HepG2 (cell line): Measurements from ENCODE around the gene CRIM1. TPM values are rescaled to one million over a fixed set of nuclear protein-coding genes. Genes with fewer than 3 reads are reported as not detected.

Source experiments
- ATRX ChIP-seq: sonication (generic); formaldehyde crosslinking; IDR thresholded peaks from 2 replicates; pipeline ENCODE4 v1.4.0; 2020; ENCODE audit warnings: missing genetic modification reagents, borderline replicate concordance
- DMAP1 ChIP-seq: IDR thresholded peaks from 2 replicates; pipeline ENCODE4 v1.6.1; 2016
- EHMT2 ChIP-seq: fragments of 200-600 bp; sonication (generic); IDR thresholded peaks from 2 replicates; pipeline ENCODE4 v1.7.0; 2017; ENCODE audit warnings: antibody characterized with exemption, low read depth, low read length, borderline replicate concordance
- ETV5 ChIP-seq: IDR thresholded peaks from 2 replicates; pipeline ENCODE4 v1.6.1; 2018; ENCODE audit warnings: missing biosample characterization, missing genetic modification reagents, inconsistent platforms, borderline replicate concordance
- HOXD1 ChIP-seq: sonication (generic); formaldehyde crosslinking; IDR thresholded peaks from 2 replicates; pipeline ENCODE4 v1.5.0; 2020; ENCODE audit warnings: missing genetic modification reagents
- NFE2L2 ChIP-seq: fragments of 150-350 bp; IDR thresholded peaks from 2 replicates; pipeline ENCODE4 v1.6.1; 2014; ENCODE audit warnings: low read length
- RXRA ChIP-seq: sonication (generic); formaldehyde crosslinking; IDR thresholded peaks from 2 replicates; pipeline ENCODE4 v1.5.1; 2020; ENCODE audit warnings: missing genetic modification reagents
- TAF1 ChIP-seq: sonication (generic); formaldehyde crosslinking; IDR thresholded peaks from 2 replicates; pipeline ENCODE4 v1.4.0; 2020; ENCODE audit warnings: missing genetic modification reagents
- ZFAT ChIP-seq: sonication (generic); formaldehyde crosslinking; conservative IDR thresholded peaks from 2 replicates; pipeline ENCODE4 v1.8.1; 2023; ENCODE audit warnings: missing genetic modification reagents, inconsistent platforms
- ZMYM4 ChIP-seq: sonication (generic); formaldehyde crosslinking; IDR thresholded peaks from 2 replicates; pipeline ENCODE4 v1.8.1; 2023; ENCODE audit warnings: mild to moderate bottlenecking, missing genetic modification reagents
- ZNF350 ChIP-seq: sonication (generic); formaldehyde crosslinking; IDR thresholded peaks from 2 replicates; pipeline ENCODE4 v1.4.0; 2020; ENCODE audit warnings: mild to moderate bottlenecking, low read depth, missing genetic modification reagents, borderline replicate concordance
- ZNF44 ChIP-seq: sonication (generic); formaldehyde crosslinking; IDR thresholded peaks from 2 replicates; pipeline ENCODE4 v1.5.1; 2020; ENCODE audit warnings: mild to moderate bottlenecking, missing genetic modification reagents
- ZNF543 ChIP-seq: sonication (generic); formaldehyde crosslinking; IDR thresholded peaks from 2 replicates; pipeline ENCODE4 v1.4.0; 2020; ENCODE audit warnings: mild to moderate bottlenecking, missing genetic modification reagents
- ZNF552 ChIP-seq: sonication (generic); formaldehyde crosslinking; IDR thresholded peaks from 2 replicates; pipeline ENCODE4 v1.9.0; 2022; ENCODE audit warnings: missing genetic modification reagents, mild to moderate bottlenecking, borderline replicate concordance
- ZNF567 ChIP-seq: sonication (generic); formaldehyde crosslinking; IDR thresholded peaks from 2 replicates; pipeline ENCODE4 v1.8.1; 2023; ENCODE audit warnings: mild to moderate bottlenecking, missing genetic modification reagents, borderline replicate concordance
- ZNF574 ChIP-seq: sonication (generic); formaldehyde crosslinking; IDR thresholded peaks from 2 replicates; pipeline ENCODE4 v1.4.0; 2020; ENCODE audit warnings: missing genetic modification reagents
- ZNF598 ChIP-seq: sonication (generic); formaldehyde crosslinking; IDR thresholded peaks from 2 replicates; pipeline ENCODE4 v1.5.1; 2020; ENCODE audit warnings: mild to moderate bottlenecking, missing genetic modification reagents, borderline replicate concordance
- ZNF780A ChIP-seq: sonication (generic); formaldehyde crosslinking; IDR thresholded peaks from 2 replicates; pipeline ENCODE4 v1.8.0; 2022; ENCODE audit warnings: mild to moderate bottlenecking, missing genetic modification reagents, moderate library complexity
- ZNF83 ChIP-seq: sonication (generic); formaldehyde crosslinking; IDR thresholded peaks from 2 replicates; pipeline ENCODE4 v1.4.0; 2020; ENCODE audit warnings: missing genetic modification reagents, mild to moderate bottlenecking, borderline replicate concordance
- ZSCAN30 ChIP-seq: sonication (generic); formaldehyde crosslinking; IDR thresholded peaks from 2 replicates; pipeline ENCODE4 v1.5.0; 2020; ENCODE audit warnings: mild to moderate bottlenecking, missing genetic modification reagents
- ZUFSP ChIP-seq: sonication (generic); formaldehyde crosslinking; IDR thresholded peaks from 2 replicates; pipeline ENCODE4 v1.9.0; 2021; ENCODE audit warnings: missing genetic modification reagents, mild to moderate bottlenecking, borderline replicate concordance
- polyA plus RNA-seq, 8 experiments: library from polyadenylated mRNA; depleted of rRNA in 3 of 8; stranded (reverse) in 7 of 8; unstranded in 1 of 8; fragments of >200 nt; fragmentation: Illumina TruSeq in 4 of 8; extraction: Trizol in 4 of 8; gene quantifications; 2 replicates each; pipeline versions ENCODE4 v1.2.1 to v1.2.3, GENCODE V29; 2011 to 2016; ENCODE audit warnings: low read depth in 4 of 8, missing spikeins in 1 of 8, mixed read lengths in 1 of 8; ENCODE audit not compliant: insufficient read depth in 1 of 8
- total RNA-seq, 5 experiments: library from RNA; depleted of rRNA; stranded (reverse); fragments of >200 nt; fragmentation: Illumina TruSeq; extraction: Trizol; gene quantifications; 2 replicates each; pipeline ENCODE4 v1.2.3, GENCODE V29; 2016; ENCODE audit warnings: low read depth in 1 of 5
- TF ChIP-seq, protein P1 (sequence below): sonication (generic); formaldehyde crosslinking; IDR thresholded peaks from 2 replicates; pipeline ENCODE4 v1.4.0; 2020; ENCODE audit warnings: mild to moderate bottlenecking, missing genetic modification reagents
- TF ChIP-seq, protein P2 (sequence below): sonication (generic); formaldehyde crosslinking; IDR thresholded peaks from 2 replicates; pipeline ENCODE4 v1.4.0; 2020; ENCODE audit warnings: missing genetic modification reagents

The CRIM1 gene
- total and polyA plus RNA-seq, 2 of the 13 experiments (the other 11 are each of a cell fraction or from before 2014, with no cell fraction given): 39.1 to 69.9 TPM

- TF ChIP-seq TAF1 (peak; percentile 73), ZNF574 (CRISPR knock-in tag) (peak; percentile 74; the same call in 1 of the 2 replicates), ATRX (no peak), NFE2L2 (no peak), ZUFSP (CRISPR knock-in tag) (no peak), ZNF552 (CRISPR knock-in tag) (no peak), RXRA (CRISPR knock-in tag) (peak; percentile 65), ZMYM4 (peak; percentile 46), ZNF83 (no peak), ZSCAN30 (no peak), ZNF598 (CRISPR knock-in tag) (peak; percentile 86; the same call in 1 of the 2 replicates), ZNF543 (CRISPR knock-in tag) (peak; percentile 71; the same call in 1 of the 2 replicates), ZNF44 (CRISPR knock-in tag) (0 out of 2 replicates have a peak, but pooled peaks have one; percentile 38), DMAP1 (CRISPR knock-in tag) (peak; percentile 62; the same call in 1 of the 2 replicates), ZNF350 (CRISPR knock-in tag) (peak; percentile 46; the same call in 1 of the 2 replicates), ZFAT (CRISPR knock-in tag) (no peak), ZNF567 (0 out of 2 replicates have a peak, but pooled peaks have one; percentile 31), ZNF780A (no peak), HOXD1 (no peak), EHMT2 (no peak), ETV5 (CRISPR knock-in tag) (peak; percentile 78)
- TF ChIP-seq, protein P1, sequence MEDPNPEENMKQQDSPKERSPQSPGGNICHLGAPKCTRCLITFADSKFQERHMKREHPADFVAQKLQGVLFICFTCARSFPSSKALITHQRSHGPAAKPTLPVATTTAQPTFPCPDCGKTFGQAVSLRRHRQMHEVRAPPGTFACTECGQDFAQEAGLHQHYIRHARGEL (CRISPR knock-in tag): peak; percentile 87
- TF ChIP-seq, protein P2, sequence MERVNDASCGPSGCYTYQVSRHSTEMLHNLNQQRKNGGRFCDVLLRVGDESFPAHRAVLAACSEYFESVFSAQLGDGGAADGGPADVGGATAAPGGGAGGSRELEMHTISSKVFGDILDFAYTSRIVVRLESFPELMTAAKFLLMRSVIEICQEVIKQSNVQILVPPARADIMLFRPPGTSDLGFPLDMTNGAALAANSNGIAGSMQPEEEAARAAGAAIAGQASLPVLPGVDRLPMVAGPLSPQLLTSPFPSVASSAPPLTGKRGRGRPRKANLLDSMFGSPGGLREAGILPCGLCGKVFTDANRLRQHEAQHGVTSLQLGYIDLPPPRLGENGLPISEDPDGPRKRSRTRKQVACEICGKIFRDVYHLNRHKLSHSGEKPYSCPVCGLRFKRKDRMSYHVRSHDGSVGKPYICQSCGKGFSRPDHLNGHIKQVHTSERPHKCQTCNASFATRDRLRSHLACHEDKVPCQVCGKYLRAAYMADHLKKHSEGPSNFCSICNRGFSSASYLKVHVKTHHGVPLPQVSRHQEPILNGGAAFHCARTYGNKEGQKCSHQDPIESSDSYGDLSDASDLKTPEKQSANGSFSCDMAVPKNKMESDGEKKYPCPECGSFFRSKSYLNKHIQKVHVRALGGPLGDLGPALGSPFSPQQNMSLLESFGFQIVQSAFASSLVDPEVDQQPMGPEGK (CRISPR knock-in tag): peak; percentile 74
Observed at GRCh38 chr2:36597532-36598377, 242.2 kb downstream of the CRIM1 start, which contains the start of gene FEZ2 (continued).
